HepG2 (cell line): ENCODE results near the gene PEAK1. TPM values are rescaled to one million over a fixed set of nuclear protein-coding genes. Genes with fewer than 3 reads are reported as not detected.

Experiments used
- ATAC-seq: fragments of 200-7000 bp; cut with Tn5 transposase; 3 replicates; pipeline ENCODE4 v1.9.1; 2020; ENCODE audit warnings: mild to moderate bottlenecking, moderate library complexity
- BruUV-seq: library from RNA; stranded (reverse); fragments of 400-500 nt; replicated peaks from 2 replicates; lab custom pipeline; 2021; lab: Mats Ljungman, UMichigan
- CTCF ChIA-PET: fragments of 300-600 bp; formaldehyde crosslinking; extraction: SDS; loops from one replicate; lab custom pipeline; 2021; ENCODE audit warnings: low total read pairs, inconsistent platforms, low intra/inter-chr PET ratio; lab: Yijun Ruan, JAX
- POLR2A ChIA-PET: fragments of 350-600 bp; sonication (Branson Sonifier 250); formaldehyde crosslinking; loops from one replicate; lab custom pipeline; 2020; ENCODE audit warnings: antibody characterized with exemption, inconsistent platforms; lab: Yijun Ruan, JAX
- DNase-seq: peaks from one replicate; pipeline ENCODE4 v3.0.0-alpha.2; 2015; ENCODE audit warnings: low spot score
- FAIRE-seq: peaks from 3 replicates; lab custom pipeline; 2011; peaks lifted over from hg19 to GRCh38; lab: Jason Lieb, UNC
- H2AFZ ChIP-seq: one replicate; pipeline ENCODE4 v1.6.1; 2011; ENCODE audit warnings: low read length, inconsistent platforms
- H3K27ac ChIP-seq: fragments of 300-600 bp; 3 replicates; pipeline ENCODE4 v1.8.0; 2011; ENCODE audit warnings: mixed run types, mild to moderate bottlenecking, mixed read lengths, low read length, inconsistent platforms; ENCODE audit not compliant: insufficient read depth; ENCODE audit errors: extremely low read length
- H3K27me3 ChIP-seq, 2 experiments: fragments of 200-600 bp in 1 of 2; 2 replicates in 1 of 2; 3 replicates in 1 of 2; pipeline versions ENCODE4 v1.6.0 to v1.8.0; 2011; ENCODE audit warnings: low read length in 2 of 2, mild to moderate bottlenecking in 2 of 2, moderate library complexity in 2 of 2, inconsistent platforms in 1 of 2; ENCODE audit not compliant: insufficient read depth in 2 of 2, control insufficient read depth in 1 of 2
- H3K36me3 ChIP-seq, 2 experiments: fragments of 200-600 bp in 1 of 2; replicated peaks in 1 of 2; 2 replicates in 1 of 2; 3 replicates in 1 of 2; pipeline versions ENCODE4 v1.5.1 to v1.8.0; 2011; ENCODE audit warnings: low read length in 2 of 2, inconsistent platforms in 1 of 2; ENCODE audit not compliant: insufficient read depth in 2 of 2, control insufficient read depth in 1 of 2
- H3K4me1 ChIP-seq: 2 replicates; pipeline ENCODE4 v1.5.1; 2012; ENCODE audit warnings: low read length, inconsistent platforms; ENCODE audit not compliant: insufficient read depth
- H3K4me2 ChIP-seq: 2 replicates; pipeline ENCODE4 v1.6.0; 2011; ENCODE audit warnings: low read depth, low read length, inconsistent platforms
- H3K4me3 ChIP-seq, 3 experiments: fragments of 200-600 bp in 1 of 3; sonication (generic), shearing (Covaris generic) in 1 of 3; replicated peaks in 1 of 3; 2 replicates each; pipeline ENCODE4 v1.5.1; 2011 to 2016; ENCODE audit warnings: low read length in 3 of 3, inconsistent platforms in 2 of 3, low read depth in 2 of 3, mild to moderate bottlenecking in 2 of 3, control low read depth in 1 of 3, mixed read lengths in 1 of 3; ENCODE audit not compliant: insufficient read depth in 1 of 3
- H3K79me2 ChIP-seq: one replicate; pipeline ENCODE4 v1.6.1; 2011; ENCODE audit warnings: low read length, inconsistent platforms; ENCODE audit not compliant: insufficient read depth
- H3K9ac ChIP-seq: 2 replicates; pipeline ENCODE4 v1.6.0; 2011; ENCODE audit warnings: mild to moderate bottlenecking, low read depth, low read length, inconsistent platforms; ENCODE audit not compliant: insufficient read depth
- H3K9me3 ChIP-seq: 2 replicates; pipeline ENCODE4 v1.5.1; 2012; ENCODE audit warnings: mild to moderate bottlenecking, low read length
- H4K20me1 ChIP-seq: 2 replicates; pipeline ENCODE4 v1.6.0; 2011; ENCODE audit warnings: inconsistent platforms, mild to moderate bottlenecking, low read length, moderate library complexity; ENCODE audit not compliant: insufficient read depth
- AKAP8 ChIP-seq: sonication (generic); formaldehyde crosslinking; IDR thresholded peaks from 2 replicates; pipeline ENCODE4 v1.5.1; 2020; ENCODE audit warnings: mild to moderate bottlenecking, missing genetic modification reagents
- CEBPB ChIP-seq: IDR thresholded peaks from 2 replicates; pipeline ENCODE4 v1.6.1; 2011; ENCODE audit warnings: low read depth, low read length, improper control_type of control experiment, borderline replicate concordance
- CREB1 ChIP-seq, 2 experiments: fragments of 450-650 bp in 1 of 2; IDR thresholded peaks; 2 replicates each; pipeline ENCODE4 v1.6.1; 2016 to 2017; ENCODE audit warnings: control low read depth in 1 of 2, mild to moderate bottlenecking in 1 of 2, missing compliant biosample characterization in 1 of 2, missing genetic modification characterization in 1 of 2
- EHMT2 ChIP-seq: fragments of 200-600 bp; sonication (generic); IDR thresholded peaks from 2 replicates; pipeline ENCODE4 v1.7.0; 2017; ENCODE audit warnings: antibody characterized with exemption, low read depth, low read length, borderline replicate concordance
- HNRNPH1 ChIP-seq: fragments of 200-400 bp; formaldehyde crosslinking; optimal IDR thresholded peaks from 2 replicates; pipeline ENCODE3; 2017; ENCODE audit warnings: mild to moderate bottlenecking, low read depth, low read length
- ONECUT2 ChIP-seq: sonication (generic); formaldehyde crosslinking; IDR thresholded peaks from 2 replicates; pipeline ENCODE4 v1.4.0; 2020; ENCODE audit warnings: missing genetic modification reagents
- PCBP1 ChIP-seq: fragments of 200-400 bp; formaldehyde crosslinking; IDR thresholded peaks from 2 replicates; pipeline ENCODE4 v1.6.1; 2017; ENCODE audit warnings: mild to moderate bottlenecking, low read depth, low read length, borderline replicate concordance
- POLR2A ChIP-seq, 2 experiments: IDR thresholded peaks; 2 replicates each; pipeline ENCODE4 v1.6.1; 2011; ENCODE audit warnings: low read depth in 2 of 2, low read length in 2 of 2, mild to moderate bottlenecking in 1 of 2, moderate library complexity in 1 of 2; ENCODE audit not compliant: insufficient read depth in 1 of 2
- PRPF4 ChIP-seq: fragments of 200-400 bp; formaldehyde crosslinking; IDR thresholded peaks from 2 replicates; pipeline ENCODE4 v1.6.1; 2016; ENCODE audit warnings: low read length, low read depth; ENCODE audit not compliant: poor library complexity, severe bottlenecking
- SP1 ChIP-seq, 2 experiments: fragments of 450-650 bp in 1 of 2; sonication (generic) in 1 of 2; formaldehyde crosslinking in 1 of 2; IDR thresholded peaks; 2 replicates each; pipeline versions ENCODE4 v1.4.0 to v1.6.1; 2016 to 2020; ENCODE audit warnings: missing genetic modification reagents in 1 of 2
- SP2 ChIP-seq: sonication (generic); formaldehyde crosslinking; IDR thresholded peaks from 2 replicates; pipeline ENCODE4 v1.5.1; 2020; ENCODE audit warnings: mild to moderate bottlenecking, missing genetic modification reagents
- TBX3 ChIP-seq: fragments of 450-650 bp; IDR thresholded peaks from 2 replicates; pipeline ENCODE4 v1.6.1; 2017; ENCODE audit warnings: antibody characterized with exemption, mild to moderate bottlenecking, inconsistent platforms, borderline replicate concordance
- ZNF253 ChIP-seq: sonication (generic); formaldehyde crosslinking; IDR thresholded peaks from 2 replicates; pipeline ENCODE4 v1.8.0; 2022; ENCODE audit warnings: mild to moderate bottlenecking, missing genetic modification reagents, borderline replicate concordance
- ZNF292 ChIP-seq: sonication (generic); formaldehyde crosslinking; IDR thresholded peaks from 2 replicates; pipeline ENCODE4 v1.8.1; 2022; ENCODE audit warnings: mild to moderate bottlenecking, low read depth, missing genetic modification reagents, borderline replicate concordance
- WGBS: methylation state at CpG from one replicate; pipeline ENCODE4 v1.1.6; 2017; ENCODE audit warnings: low lambda C conversion rate; 5-methylcytosine and 5-hydroxymethylcytosine counted together
- in situ Hi-C: cut with HindIII; loops from 2 replicates; pipeline ENCODE4 v1.10.0; 2017; ENCODE audit warnings: low pct_unique_long_range_greater_than_20kb; ENCODE audit not compliant: extremely low pct_ligation_motif_present
- intact Hi-C: fragments of 100-400 bp; cut with micrococcal nuclease; formaldehyde crosslinking; loops from one replicate; pipeline ENCODE4 v1.10.0; 2022; ENCODE audit not compliant: unreplicated experiment
- polyA plus RNA-seq, 8 experiments: library from polyadenylated mRNA; depleted of rRNA in 3 of 8; stranded (reverse) in 7 of 8; unstranded in 1 of 8; fragments of >200 nt; fragmentation: Illumina TruSeq in 4 of 8; extraction: Trizol in 4 of 8; gene quantifications; 2 replicates each; pipeline versions ENCODE4 v1.2.1 to v1.2.3, GENCODE V29; 2011 to 2016; ENCODE audit warnings: low read depth in 4 of 8, missing spikeins in 1 of 8, mixed read lengths in 1 of 8; ENCODE audit not compliant: insufficient read depth in 1 of 8
- total RNA-seq, 5 experiments: library from RNA; depleted of rRNA; stranded (reverse); fragments of >200 nt; fragmentation: Illumina TruSeq; extraction: Trizol; gene quantifications; 2 replicates each; pipeline ENCODE4 v1.2.3, GENCODE V29; 2016; ENCODE audit warnings: low read depth in 1 of 5
- TF ChIP-seq, protein P1 (sequence below): sonication (generic); formaldehyde crosslinking; IDR thresholded peaks from 2 replicates; pipeline ENCODE4 v1.5.0; 2020; ENCODE audit warnings: missing genetic modification reagents
- TF ChIP-seq, protein P2 (sequence below): sonication (generic); formaldehyde crosslinking; IDR thresholded peaks from 2 replicates; pipeline ENCODE4 v1.8.0; 2022; ENCODE audit warnings: missing genetic modification reagents, mild to moderate bottlenecking, moderate library complexity, borderline replicate concordance
- TF ChIP-seq, protein P3 (sequence below): IDR thresholded peaks from 2 replicates; pipeline ENCODE4 v1.6.1; 2016; ENCODE audit warnings: control low read depth

Gene PEAK1
- total and polyA plus RNA-seq, 2 of the 13 experiments (the other 11 are each of a cell fraction or from before 2014, with no cell fraction given) = 6.0 to 6.6 TPM

DNA sequence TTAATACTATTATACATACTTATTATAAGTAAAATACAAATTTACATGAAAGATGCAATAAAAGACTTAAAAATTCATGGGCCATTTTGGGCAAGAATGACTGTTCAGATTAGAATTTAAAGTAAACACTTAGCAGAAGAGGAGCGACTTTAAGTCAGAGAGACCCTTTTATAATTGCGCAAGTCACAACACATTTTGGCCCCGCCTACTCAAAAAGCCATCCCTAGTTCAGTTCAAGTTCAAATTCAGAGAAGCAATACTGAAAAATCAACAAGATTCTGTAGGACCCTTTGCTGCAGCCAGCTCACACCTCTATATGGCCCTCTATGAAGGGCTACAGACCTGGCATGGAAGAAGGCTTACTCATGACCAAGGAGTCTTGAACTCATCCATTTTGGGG lies 64.6 kb downstream of the PEAK1 start:
- no peak overlapping the region for H3K4me2 ChIP-seq
- DNase-seq (no peak), FAIRE-seq (no peak), ATAC-seq (no peak)
- intact Hi-C loops (no loop called here), in situ Hi-C loops (no loop called here)
- BruUV-seq = no TSS peak
- H3K79me2 ChIP-seq = no peaks in the 10 kb centered on the region
- H3K9me3 ChIP-seq = no peaks in the 10 kb centered on the region
- peaks cover 0 to 4% of the 10 kb centered on the region in 2 experiments; a peak in 1 of 5 replicates for H3K36me3 ChIP-seq
- 96% methylated on average over 3 of the region's 3 CpGs for WGBS
- no peak overlapping the region for H2AFZ ChIP-seq
- ChIA-PET CTCF (no interaction called here), POLR2A (no interaction called here)
- H4K20me1 ChIP-seq = no peaks in the 10 kb centered on the region
- H3K27ac ChIP-seq = no peak overlapping the region
- no peak overlapping the region for H3K4me3 ChIP-seq
- TF ChIP-seq, protein P1, sequence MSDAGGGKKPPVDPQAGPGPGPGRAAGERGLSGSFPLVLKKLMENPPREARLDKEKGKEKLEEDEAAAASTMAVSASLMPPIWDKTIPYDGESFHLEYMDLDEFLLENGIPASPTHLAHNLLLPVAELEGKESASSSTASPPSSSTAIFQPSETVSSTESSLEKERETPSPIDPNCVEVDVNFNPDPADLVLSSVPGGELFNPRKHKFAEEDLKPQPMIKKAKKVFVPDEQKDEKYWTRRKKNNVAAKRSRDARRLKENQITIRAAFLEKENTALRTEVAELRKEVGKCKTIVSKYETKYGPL (CRISPR knock-in tag) = no peak
- TF ChIP-seq TBX3 (no peak), CEBPB (peak; percentile 23; the same call in 1 of the 2 replicates), EHMT2 (no peak), POLR2A (IDR thresholded peaks at IDR 0.05; ENCODE audit: insufficient read depth in 1 of 2, low read depth in 2 of 2, low read length in 2 of 2) (no peak), HNRNPH1 (no peak)
- H3K4me1 ChIP-seq = no peaks in the 10 kb centered on the region
- H3K9ac ChIP-seq = no peak overlapping the region
- no peaks in the 10 kb centered on the region for H3K27me3 ChIP-seq

GRCh38 chr15:77354063-77354462 lies 65.8 kb downstream of the PEAK1 start:
- no TSS peak for BruUV-seq
- no peak overlapping the region for H3K4me3 ChIP-seq
- no peaks in the 10 kb centered on the region for H4K20me1 ChIP-seq
- ATAC-seq (no peak), FAIRE-seq (no peak), DNase-seq (no peak)
- ChIA-PET POLR2A (no interaction called here), CTCF (no interaction called here)
- H3K36me3 ChIP-seq = peaks cover 0 to 4% of the 10 kb centered on the region in 2 experiments; a peak in 1 of 5 replicates
- H3K4me1 ChIP-seq = no peaks in the 10 kb centered on the region
- no peaks in the 10 kb centered on the region for H3K27me3 ChIP-seq
- in situ Hi-C loops (no loop called here), intact Hi-C loops (no loop called here)
- no peaks in the 10 kb centered on the region for H3K79me2 ChIP-seq
- no peak overlapping the region for H3K27ac ChIP-seq
- no peak overlapping the region for H2AFZ ChIP-seq
- H3K9ac ChIP-seq = no peak overlapping the region
- no peaks in the 10 kb centered on the region for H3K9me3 ChIP-seq
- H3K4me2 ChIP-seq = no peak overlapping the region
- TF ChIP-seq, protein P2, sequence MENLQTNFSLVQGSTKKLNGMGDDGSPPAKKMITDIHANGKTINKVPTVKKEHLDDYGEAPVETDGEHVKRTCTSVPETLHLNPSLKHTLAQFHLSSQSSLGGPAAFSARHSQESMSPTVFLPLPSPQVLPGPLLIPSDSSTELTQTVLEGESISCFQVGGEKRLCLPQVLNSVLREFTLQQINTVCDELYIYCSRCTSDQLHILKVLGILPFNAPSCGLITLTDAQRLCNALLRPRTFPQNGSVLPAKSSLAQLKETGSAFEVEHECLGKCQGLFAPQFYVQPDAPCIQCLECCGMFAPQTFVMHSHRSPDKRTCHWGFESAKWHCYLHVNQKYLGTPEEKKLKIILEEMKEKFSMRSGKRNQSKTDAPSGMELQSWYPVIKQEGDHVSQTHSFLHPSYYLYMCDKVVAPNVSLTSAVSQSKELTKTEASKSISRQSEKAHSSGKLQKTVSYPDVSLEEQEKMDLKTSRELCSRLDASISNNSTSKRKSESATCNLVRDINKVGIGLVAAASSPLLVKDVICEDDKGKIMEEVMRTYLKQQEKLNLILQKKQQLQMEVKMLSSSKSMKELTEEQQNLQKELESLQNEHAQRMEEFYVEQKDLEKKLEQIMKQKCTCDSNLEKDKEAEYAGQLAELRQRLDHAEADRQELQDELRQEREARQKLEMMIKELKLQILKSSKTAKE (CRISPR knock-in tag) = no peak
- TF ChIP-seq AKAP8 (CRISPR knock-in tag) (no peak), SP1 (IDR thresholded peaks at IDR 0.05) (no peak), SP1 (CRISPR knock-in tag; IDR thresholded peaks at IDR 0.05) (no peak), ZNF292 (CRISPR knock-in tag) (no peak), ONECUT2 (CRISPR knock-in tag) (no peak), ZNF253 (no peak), PCBP1 (no peak), SP2 (CRISPR knock-in tag) (no peak), PRPF4 (no peak), CREB1 (IDR thresholded peaks at IDR 0.05) (no peak), CREB1 (CRISPR knock-in tag; IDR thresholded peaks at IDR 0.05) (no peak)
- TF ChIP-seq, protein P3, sequence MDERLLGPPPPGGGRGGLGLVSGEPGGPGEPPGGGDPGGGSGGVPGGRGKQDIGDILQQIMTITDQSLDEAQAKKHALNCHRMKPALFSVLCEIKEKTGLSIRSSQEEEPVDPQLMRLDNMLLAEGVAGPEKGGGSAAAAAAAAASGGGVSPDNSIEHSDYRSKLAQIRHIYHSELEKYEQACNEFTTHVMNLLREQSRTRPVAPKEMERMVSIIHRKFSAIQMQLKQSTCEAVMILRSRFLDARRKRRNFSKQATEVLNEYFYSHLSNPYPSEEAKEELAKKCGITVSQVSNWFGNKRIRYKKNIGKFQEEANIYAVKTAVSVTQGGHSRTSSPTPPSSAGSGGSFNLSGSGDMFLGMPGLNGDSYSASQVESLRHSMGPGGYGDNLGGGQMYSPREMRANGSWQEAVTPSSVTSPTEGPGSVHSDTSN (CRISPR knock-in tag) = no peak
